GM18907 (cell line): ENCODE data around the gene CACNA2D2.

ENCODE experiments used
- ATAC-seq: cut with Tn5 transposase; IDR thresholded peaks from one replicate; pipeline ENCODE4 v1.9.1; 2021; ENCODE audit warnings: mild to moderate bottlenecking, moderate library complexity; ENCODE audit not compliant: unreplicated experiment

The CACNA2D2 gene

GRCh38 chr3:50503504-50504342 is at the start of gene CACNA2D2:
Gene CACNA2D2 (minus strand): TSS chr3:50503634. CDS start chr3:50503423, 211 bp downstream.
- no peak for ATAC-seq

- ATAC-seq, result no peak
These were observed 49.2 kb upstream of the CACNA2D2 start for GRCh38 chr3:50552598-50552997.

- no peak for ATAC-seq
These were observed 48.4 kb upstream of the CACNA2D2 start for GRCh38 chr3:50551681-50552435.

GRCh38 chr3:50551054-50551659 is 47.7 kb upstream of the CACNA2D2 start:
- ATAC-seq, result no peak

- no peak for ATAC-seq
These were observed 46.8 kb upstream of the CACNA2D2 start for GRCh38 chr3:50550079-50550736.

- no peak for ATAC-seq
These were observed 45.8 kb upstream of the CACNA2D2 start for GRCh38 chr3:50549226-50549625.

- ATAC-seq, result no peak
These were observed 42.3 kb upstream of the CACNA2D2 start for GRCh38 chr3:50545781-50546180.

- no peak for ATAC-seq
These were observed 39.0 kb upstream of the CACNA2D2 start for GRCh38 chr3:50542177-50543034.

GRCh38 chr3:50539356-50540286 is 36.2 kb upstream of the CACNA2D2 start:
- no peak for ATAC-seq

- ATAC-seq, result no peak
These were observed 34.1 kb upstream of the CACNA2D2 start for GRCh38 chr3:50537421-50538129.

GRCh38 chr3:50536471-50537180 is 33.2 kb upstream of the CACNA2D2 start:
- no peak for ATAC-seq

GRCh38 chr3:50534681-50535330 is 31.4 kb upstream of the CACNA2D2 start:
- no peak for ATAC-seq

GRCh38 chr3:50533807-50534461 is 30.5 kb upstream of the CACNA2D2 start:
- ATAC-seq, result no peak

GRCh38 chr3:50533316-50533715 is 29.9 kb upstream of the CACNA2D2 start:
- no peak for ATAC-seq

GRCh38 chr3:50532062-50532705 is 28.8 kb upstream of the CACNA2D2 start:
- ATAC-seq, result no peak

- ATAC-seq, result no peak
These were observed 27.8 kb upstream of the CACNA2D2 start for GRCh38 chr3:50531201-50531600.
